Superior temporal gyrus (tissue), 1 donor: ENCODE measurements around the gene C18orf32.
"Not testable (repeated sequence)": the region's sequence is repeated elsewhere in the genome, so short reads cannot be mapped to it uniquely, and the experiment has no call there.

ENCODE experiments used
- DNase-seq: peaks from one replicate; pipeline ENCODE4 v3.0.0-alpha.2; 2016; ENCODE audit errors: extremely low spot score

Gene C18orf32

DNA sequence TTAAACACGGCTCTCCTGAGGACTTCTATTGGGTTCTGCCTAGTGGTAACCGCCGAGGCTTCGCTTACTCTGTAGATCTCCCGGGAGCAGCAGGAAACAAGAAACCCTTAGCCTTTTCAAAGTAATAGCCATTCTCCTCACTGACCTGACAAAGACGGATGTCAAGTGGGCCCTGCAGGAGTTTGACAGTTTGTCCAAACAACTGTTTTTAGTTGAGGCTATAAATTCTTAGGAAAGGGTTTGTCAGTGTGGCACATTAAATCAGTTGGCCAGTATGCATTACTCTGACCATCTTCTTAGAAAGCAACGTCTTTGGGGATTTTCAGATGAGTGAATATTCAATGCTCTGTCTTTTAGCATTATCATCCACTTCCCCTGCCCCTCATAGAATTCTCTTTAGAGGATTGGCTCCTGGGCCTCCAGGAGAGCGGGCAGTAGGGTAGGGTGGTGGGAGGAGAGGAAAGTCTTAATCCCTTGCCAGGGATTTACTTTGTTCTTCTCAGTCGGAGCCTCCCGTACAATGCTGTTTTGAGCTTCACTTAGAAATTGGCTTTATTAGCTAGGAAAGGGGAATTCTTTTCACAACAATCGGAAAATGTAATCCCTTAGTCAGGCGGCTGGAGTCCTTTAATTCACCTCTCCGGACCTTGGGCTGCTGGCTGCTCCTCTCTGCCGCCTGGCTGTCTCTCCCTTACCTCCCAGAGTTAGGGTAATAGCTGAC is 13.3 kb upstream of the C18orf32 start:
- DNase-seq: no peak

DNA sequence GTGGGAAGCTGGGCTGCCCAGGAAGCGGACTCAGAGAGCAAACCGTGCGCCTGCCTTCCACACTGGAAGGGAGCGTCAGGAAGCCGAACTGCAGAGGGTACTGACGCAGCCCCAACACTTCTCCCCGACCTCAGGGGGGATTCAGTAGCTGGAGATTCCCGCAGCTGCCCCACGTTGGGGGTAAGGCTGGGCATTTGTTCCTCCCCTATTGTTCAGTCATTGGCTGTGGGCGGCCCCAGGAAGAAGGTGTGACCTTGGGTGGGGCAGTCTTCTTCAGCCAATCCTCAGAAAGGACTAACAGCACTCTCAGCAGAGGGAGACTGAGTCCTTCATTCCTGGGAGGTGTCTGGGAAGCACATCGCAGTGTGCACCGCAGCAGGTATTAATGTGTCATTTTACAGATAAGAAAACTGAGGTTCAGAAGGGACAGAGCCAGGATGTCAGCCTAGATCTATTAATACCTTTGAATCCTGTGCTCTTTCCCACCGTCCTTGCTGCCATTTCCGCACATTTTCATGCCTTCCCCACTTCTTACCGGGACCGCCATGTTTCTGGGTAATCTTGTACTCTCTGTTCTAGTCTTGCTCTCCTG is 12.1 kb upstream of the C18orf32 start:
- no peak for DNase-seq

GRCh38 chr18:49495480-49495879 is 8.4 kb upstream of the C18orf32 start:
- DNase-seq: no peak

GRCh38 chr18:49495076-49495475 is 8.0 kb upstream of the C18orf32 start:
- DNase-seq: no peak

GRCh38 chr18:49494660-49495059 is 7.6 kb upstream of the C18orf32 start:
- no peak for DNase-seq

DNA sequence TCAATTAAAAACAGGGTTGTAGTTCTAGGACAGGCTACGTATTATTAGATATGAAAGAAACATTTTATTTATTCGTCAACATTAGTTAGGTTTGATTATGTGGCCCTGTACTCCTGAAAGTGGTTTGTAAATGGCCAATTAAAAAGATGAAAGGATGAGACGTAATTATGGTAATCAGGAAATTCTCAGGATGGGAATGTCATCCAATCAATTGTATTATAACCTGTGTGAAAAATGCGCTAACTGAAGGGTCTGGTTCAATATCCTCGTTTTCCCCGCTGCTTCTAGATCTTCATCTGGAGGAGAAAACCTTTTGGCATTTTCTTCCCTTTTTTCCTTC is 5.6 kb upstream of the C18orf32 start:
- no peak for DNase-seq

DNA sequence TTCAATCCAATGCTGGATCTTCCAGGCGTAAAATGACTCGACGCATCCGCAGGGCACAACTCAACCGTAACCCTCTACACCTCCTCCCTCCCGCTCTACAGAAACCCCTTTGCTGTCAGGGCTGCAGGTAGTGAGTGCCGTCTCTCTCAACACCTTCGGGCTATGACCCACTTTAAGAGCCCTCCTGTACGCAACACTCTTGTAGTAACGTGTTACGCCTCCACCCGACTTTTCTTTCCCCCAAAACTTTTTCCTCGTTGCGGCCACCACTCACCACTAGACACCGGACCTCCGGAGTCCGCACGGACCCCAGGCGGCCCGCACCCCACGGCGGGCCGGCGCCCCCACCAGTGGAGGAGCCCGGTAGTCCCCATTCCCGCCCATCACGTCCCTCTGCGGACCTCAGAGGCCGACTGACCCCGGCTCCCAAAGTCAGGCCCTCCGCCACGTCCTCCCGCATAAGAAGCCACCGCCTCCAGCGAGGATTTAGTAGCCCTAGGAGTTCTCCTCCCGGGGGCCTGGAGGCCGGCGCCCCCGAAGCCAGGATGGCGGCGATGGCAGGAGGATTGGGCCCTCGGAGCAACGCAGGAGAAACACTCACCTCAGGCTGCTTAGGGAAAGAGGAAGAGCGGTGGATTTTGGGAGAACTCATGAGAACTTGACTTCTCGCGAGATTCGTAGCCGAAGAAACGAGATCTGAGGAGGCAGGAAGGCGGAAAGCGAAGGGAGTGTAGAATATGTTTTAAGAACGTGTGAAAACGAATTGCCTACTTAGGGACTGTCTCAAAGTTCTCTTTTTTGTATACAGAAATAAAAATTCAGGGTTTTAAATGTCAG is 5.0 kb upstream of the C18orf32 start, which contains the start of gene RPL17:
TSS of gene RPL17 (minus strand) at position 609 of the 837 bp plus-strand sequence.
- peak; percentile 98 for DNase-seq

- no peak for DNase-seq
Measured at GRCh38 chr18:49491534-49491856, 4.5 kb upstream of the C18orf32 start.

GRCh38 chr18:49490246-49490762 is 3.3 kb upstream of the C18orf32 start:
- DNase-seq: no peak

- DNase-seq: peak; percentile 18
Measured at GRCh38 chr18:49487711-49488310, 777 bp upstream of the C18orf32 start.

DNA sequence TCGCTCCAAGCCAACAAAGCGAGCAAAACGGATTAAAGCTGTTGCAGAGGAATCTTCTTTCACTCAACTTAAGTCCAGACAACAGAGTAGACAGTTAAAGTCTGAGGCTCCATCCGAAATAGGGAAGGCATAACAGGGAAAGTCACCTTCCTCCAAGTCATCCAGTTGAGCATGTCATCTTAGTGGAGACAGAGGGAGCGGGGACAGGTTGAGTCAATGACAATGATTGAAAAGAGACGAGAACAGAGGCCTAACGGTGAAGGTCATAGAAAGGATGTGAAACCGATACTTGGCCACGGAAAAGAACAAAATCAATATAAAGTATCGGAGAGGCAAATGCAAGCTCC is 455 bp downstream of the C18orf32 start:
- DNase-seq: peak; percentile 53

DNA sequence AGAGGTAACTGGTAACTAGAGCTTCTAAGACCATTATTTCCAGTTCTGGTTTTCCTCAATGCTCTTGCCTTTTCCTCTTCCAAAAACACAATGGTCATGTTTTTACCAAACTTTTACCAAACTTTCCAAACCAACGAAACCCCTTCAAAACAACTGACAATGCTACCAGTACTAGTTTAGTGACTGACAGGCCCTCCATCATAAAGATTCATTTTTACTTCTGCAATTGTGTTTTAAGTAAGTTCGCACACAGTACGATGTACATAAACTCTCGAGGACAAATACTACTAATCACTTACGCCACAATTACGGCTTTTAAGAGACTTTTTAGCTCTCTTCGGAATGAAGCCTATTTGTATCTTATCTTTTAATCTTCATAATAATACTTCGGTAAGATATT is 900 bp downstream of the C18orf32 start:
- no peak for DNase-seq

DNA sequence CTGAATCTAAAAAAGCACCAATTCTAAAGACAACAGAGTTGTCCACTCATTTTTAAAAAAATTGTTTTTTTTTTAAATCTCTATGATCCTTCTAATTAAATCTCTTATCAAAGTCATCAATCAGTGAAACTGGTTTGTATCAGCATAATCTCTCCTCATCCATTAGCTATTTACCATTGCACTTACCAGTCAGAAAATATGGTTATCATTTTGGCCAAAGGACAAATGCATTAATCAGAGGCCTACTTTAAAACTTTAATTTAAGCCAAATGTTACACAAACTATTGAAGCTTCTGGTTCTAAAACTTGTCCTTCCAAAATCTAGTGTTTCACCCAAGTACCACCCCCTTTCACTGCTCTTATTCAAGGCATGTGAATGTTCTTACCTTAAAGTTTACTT is 3.8 kb downstream of the C18orf32 start:
- no peak for DNase-seq

GRCh38 chr18:49481907-49482306 is 5.1 kb downstream of the C18orf32 start:
- DNase-seq: no peak

GRCh38 chr18:49481317-49481716 is 5.7 kb downstream of the C18orf32 start:
- no peak for DNase-seq

- DNase-seq: no peak
Measured at GRCh38 chr18:49479381-49480137, 7.5 kb downstream of the C18orf32 start.

DNA sequence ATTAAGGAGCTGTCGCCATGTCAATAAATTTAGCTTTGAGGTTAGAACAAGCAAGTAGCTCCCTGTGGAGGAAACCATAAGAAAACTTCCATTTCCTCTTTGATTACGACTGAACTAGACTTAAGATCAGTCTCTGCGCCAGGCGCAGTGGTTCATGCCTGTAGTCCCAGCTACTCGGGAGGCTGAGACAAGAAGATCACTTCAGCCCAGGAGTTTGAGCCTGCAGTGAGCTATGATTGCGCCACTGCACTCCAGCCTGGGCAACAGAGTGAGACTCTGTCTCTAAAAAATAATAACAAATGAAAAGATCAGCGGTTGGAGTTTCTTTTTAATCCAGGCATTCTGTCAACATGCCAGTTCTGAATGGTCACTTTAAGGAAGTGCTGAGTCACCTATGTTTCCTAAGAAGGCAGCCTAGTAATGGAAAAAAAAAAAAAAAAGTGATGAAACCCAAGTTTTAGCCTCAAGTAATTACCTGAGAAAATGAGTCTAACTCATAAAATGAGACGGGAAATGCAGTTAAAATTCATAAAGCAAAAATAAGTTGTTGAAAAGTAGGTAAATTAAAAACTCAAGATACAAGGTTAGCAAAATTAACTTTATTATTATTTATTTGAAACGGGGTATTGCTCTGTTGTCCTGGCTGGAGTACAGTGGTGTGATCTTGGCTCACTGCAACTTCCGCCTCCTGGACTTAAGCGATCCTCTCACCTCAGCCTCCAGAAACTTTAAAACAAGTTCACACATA is 10.2 kb downstream of the C18orf32 start:
- DNase-seq: no peak

DNA sequence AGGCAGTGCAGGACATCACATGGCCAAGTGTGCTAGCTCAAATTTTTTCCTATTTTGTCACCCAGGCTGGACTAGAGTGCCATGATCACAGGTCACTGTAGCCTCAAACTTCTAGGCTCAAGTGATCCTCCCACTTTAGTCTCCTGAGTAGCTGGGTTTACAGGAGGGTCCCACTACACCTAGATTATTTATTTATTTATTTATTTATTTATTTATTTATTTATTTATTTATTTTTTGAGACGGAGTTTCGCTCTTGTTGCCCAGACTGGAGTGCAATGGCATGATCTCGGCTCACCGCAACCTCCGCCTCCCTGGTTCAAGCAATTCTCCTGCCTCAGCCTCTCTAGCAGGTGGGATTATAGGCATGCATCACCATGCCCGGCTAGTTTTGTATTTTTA is 12.1 kb downstream of the C18orf32 start:
- DNase-seq: not testable (repeated sequence)

DNA sequence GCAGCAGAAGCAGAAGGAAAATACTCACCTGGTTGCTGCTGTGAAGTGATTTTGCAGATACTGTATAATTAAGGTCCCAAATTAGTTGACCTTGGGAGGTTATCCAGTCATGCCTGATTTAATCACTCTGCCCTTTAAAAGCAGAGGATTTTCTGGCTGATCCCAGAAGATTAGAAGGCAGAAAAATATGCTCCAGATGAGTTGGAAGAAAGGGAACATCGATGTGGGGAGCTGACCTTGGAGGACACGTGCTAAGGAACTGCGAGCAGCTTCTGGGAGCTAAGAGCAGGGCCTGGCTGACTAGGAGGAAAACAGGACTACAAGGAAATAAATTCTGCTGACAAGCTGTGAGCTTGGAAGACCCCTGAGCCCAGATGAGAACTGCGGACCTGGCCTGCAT is 13.3 kb downstream of the C18orf32 start:
- no peak for DNase-seq

DNA sequence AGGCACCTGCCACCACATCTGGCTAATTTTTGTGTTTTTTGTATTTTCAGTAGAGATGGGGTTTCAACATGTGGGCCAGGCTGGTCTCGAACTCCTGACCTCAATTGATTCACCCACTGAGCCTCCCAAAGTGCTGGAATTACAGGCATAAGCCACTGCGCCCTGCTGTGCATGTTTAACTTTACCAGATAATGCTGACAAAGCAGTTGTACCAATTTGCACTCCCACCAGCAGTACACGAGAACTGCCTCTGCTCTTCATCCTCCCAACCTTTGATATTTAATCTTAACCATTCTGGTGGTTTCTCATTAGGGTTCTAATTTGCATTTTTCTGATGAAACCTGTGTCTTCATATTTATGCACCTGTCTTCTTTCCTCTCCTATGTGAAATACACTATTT is 14.6 kb downstream of the C18orf32 start:
- no peak for DNase-seq

- DNase-seq: no peak
Measured at GRCh38 chr18:49471532-49471931, 15.5 kb downstream of the C18orf32 start.
